GM18870 (cell line): ENCODE data around the gene NDUFC1.
A peak's percentile ranks its signal among the peaks of the same experiment; 100 is the strongest.
"Not testable (repeated sequence)": the region's sequence is repeated elsewhere in the genome, so short reads cannot be mapped to it uniquely, and the experiment has no call there.

Experiments used
- ATAC-seq: cut with Tn5 transposase; IDR thresholded peaks from one replicate; pipeline ENCODE4 v1.9.1; 2021; ENCODE audit warnings: moderate library complexity; ENCODE audit not compliant: unreplicated experiment

Gene NDUFC1

DNA sequence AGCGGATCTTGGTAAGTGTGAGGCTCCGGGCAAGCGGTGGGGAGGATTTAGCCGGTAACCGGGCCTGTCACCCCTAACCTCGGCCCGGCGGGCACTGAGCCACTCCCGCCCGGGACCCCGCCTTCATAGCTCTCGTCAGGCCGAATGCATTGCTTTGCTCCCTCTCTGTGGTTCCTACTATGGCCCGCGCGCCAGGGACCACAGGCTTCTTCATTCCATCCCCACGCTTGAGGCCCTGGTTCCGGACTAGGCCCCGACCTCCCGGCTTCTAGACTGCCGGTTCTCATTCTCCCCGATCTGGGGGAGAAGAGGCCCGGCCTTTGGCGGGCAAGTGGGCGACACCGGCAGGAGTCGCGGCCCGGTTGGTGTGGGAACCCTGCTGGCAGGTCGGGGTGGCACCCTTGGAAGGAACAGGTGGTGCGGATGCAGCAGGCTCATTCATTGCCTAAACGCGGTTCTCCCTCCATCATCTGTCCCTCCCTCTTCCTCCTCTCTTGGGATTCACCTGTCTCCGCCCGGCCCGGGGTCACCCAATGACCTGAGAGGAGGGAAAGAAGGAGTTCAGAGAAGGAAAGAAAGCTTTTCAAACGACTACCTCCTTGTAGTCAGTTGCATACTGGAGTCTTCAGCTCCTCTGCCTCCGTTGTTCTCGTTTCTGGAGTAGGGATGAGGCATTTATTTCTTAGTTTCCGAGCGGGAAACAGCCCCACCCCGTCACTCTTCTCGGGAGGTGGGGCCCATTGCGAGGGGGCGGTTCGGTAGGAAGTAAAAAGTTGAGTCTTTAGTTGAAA is at the start of gene NDUFC1:
NDUFC1 (minus strand) TSS at position 657 of the 791 bp plus-strand sequence. CDS start 6,679 bp downstream, outside the sequence.
- ATAC-seq = peak; percentile 40

GRCh38 chr4:139337612-139338011 is 35.3 kb upstream of the NDUFC1 start:
- no peak for ATAC-seq

- no peak for ATAC-seq
Measured at GRCh38 chr4:139333046-139333445, 30.8 kb upstream of the NDUFC1 start.

GRCh38 chr4:139331185-139331584 is 28.9 kb upstream of the NDUFC1 start:
- ATAC-seq = no peak

DNA sequence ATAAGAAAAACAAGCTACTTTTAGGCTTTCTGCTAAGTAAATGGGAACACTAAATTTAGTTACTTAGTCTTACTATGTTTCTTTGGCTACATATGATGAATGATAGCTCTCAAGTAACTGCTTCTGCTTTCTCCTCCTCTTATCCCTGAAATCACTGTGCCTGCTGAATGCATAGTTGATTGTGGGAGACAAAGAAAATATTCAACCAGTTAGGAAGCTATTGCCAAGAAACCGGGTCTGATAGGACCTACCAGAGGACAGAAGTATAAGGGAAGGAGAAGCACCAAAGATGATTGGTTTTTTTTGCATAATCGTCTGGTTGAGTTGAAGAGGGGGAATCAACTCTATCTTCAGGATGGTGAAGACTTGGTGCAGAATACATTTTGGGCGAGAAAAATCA is 28.0 kb upstream of the NDUFC1 start:
- ATAC-seq = no peak

GRCh38 chr4:139329665-139330200 is 27.5 kb upstream of the NDUFC1 start:
- ATAC-seq = no peak

GRCh38 chr4:139324620-139325019 is 22.3 kb upstream of the NDUFC1 start:
- ATAC-seq = no peak

DNA sequence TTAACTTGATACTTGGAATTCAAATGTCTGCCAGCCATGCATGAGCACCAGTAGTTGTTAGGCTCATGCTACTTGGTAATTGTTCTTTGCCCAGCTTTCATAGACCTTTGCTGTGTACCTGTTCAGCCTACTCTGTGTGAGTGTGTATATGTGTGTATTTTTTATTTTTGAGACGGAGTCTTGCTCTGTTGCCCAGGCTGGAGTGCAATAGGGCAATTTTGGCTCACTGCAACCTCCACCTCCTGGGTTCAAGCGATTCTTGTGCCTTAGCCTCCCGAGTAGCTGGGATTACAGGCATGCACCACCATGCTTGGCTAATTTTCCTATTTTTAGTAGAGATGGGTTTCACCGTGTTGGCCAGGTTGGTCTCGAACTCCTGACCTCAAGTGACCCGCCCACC is 20.3 kb upstream of the NDUFC1 start:
- ATAC-seq = not testable (repeated sequence)

GRCh38 chr4:139322070-139322469 is 19.8 kb upstream of the NDUFC1 start:
- ATAC-seq = not testable (repeated sequence)

GRCh38 chr4:139319571-139319970 is 17.3 kb upstream of the NDUFC1 start:
- ATAC-seq = no peak

GRCh38 chr4:139317635-139318034 is 15.4 kb upstream of the NDUFC1 start:
- ATAC-seq = no peak

DNA sequence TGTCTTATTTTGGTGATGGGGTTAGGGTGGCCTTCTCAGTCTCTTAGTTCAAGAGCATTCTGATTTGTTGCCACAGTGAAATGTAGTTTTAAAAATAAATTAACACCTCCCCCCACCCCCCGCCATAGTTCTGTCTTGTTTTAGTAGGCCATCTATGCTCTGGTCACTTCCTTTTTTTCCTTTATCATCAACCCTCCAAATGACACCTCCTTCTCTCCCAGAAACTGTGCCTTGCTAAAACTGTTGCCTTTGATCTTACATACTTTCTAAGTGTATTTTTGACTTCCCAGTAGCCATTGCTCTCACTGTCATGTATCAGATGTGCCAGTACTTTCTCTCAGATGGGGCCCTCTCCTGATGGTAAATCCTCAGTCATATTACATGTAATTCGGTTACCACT is 14.5 kb upstream of the NDUFC1 start:
- ATAC-seq = no peak

DNA sequence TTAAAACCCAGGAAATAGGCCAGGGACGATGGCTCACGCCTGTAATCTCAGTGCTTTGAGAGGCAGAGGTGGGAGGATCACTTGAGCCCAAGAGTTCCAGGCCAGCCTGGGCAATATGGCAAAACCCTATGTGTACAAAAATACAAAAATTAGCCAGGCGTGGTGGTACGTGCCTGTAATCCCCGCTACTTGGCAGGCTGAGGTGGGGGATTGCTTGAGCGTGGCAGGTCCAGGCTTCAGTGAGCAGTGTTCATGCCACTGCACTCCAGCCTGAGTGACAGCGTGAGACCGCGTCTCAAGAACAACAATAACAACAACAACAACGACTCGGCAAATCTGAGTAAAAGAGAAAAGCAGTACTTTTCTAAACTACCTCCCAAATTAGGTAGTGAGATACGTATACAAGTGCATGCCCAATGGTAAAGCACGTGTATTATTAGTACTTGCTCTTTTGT is 13.0 kb upstream of the NDUFC1 start:
- ATAC-seq = peak; percentile 68

DNA sequence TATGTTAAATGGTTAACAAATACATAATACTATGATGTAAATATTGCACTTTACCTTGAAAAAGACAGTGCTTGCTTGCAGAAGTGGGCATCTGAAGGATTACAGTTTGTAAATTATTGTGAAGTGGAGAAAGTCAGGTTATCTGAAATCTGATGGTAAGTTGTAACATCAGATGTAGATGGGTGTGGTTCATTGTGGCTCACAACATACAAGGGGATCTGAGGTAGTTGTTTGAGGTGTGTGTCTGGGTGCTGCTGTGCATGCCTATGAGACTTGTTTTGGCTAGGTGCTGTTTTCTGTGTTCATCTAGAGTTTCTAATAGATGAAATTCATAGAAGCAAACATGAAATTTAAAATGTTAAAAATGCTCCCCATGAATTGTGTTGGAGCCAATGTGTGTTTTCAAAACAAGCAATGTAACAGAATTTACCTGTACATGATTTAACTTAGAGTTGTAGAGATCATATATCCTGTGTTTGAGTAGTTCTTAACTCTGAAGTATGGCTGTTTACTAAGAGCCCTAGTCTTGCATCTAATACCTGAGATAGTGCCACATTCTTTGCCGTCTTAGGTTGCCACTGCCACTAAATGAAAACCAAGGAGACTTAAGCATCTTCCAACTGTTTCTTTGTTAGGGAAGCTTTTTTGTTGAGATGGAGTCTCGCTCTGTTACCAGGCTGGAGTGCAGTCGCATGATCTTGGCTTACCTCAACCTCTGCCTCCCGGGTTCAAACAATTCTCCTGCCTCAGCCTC is 11.9 kb upstream of the NDUFC1 start:
- no peak for ATAC-seq

DNA sequence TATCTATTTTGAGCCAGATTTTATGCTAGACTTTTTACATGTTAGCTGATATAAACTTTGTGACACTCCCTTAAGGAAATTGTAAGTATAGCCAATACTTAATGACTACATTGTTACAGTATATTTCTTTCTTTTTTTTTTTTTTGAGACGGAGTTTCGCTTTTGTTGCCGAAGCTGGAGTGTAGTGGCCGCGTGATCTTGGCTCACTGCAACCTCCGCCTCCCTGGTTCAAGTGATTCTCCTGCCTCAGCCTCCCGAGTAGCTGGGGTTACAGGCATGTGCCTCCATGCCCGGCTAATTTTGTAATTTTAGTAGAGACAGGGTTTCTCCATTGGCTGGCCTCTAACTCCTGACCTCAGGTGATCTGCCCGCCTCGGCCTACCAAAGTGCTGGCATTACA is 11.1 kb upstream of the NDUFC1 start:
- not testable (repeated sequence) for ATAC-seq

GRCh38 chr4:139312552-139313332 is 10.5 kb upstream of the NDUFC1 start:
- no peak for ATAC-seq

DNA sequence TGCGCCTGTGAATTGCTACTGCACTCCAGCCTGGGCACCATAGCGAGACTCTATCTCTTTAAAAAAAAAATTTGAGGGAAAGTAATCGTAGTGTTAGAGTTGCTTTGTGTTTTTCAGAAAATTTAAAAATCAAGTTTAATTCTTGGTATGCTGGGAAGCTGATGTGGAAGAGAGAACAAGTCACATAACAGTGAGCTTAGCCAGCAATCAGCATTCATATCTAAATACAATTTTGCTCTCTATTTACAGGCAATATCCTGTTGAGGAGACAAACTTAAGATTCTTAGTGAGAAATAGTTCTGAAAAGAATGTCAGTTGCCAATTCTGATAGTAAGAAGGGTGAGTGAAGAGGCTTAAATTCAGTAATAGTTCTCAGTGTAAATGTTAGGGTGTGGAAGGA is 9.6 kb upstream of the NDUFC1 start:
- ATAC-seq = no peak

DNA sequence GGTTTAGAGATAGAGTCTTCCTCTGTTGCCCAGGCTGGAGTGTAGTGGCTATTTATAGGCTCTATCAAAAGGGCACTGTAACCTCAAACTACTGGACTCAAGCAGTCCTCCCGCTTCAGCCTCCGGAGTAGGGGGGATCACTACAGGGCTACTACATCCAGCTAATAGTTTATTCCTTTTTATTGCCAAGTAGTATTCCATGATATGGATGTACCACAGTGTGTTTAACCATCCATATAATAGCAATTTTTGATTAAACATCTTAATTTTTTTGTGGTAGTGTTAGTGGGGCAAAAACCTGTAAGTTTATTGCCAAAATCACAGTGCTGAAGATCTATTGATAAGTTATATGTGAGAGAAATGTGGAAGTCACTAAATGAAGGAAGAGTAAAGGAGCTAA is 2.6 kb upstream of the NDUFC1 start:
- no peak for ATAC-seq

- peak; percentile 75 for ATAC-seq
Measured at GRCh38 chr4:139301113-139301820, 1.0 kb downstream of the NDUFC1 start, which contains the start of gene NAA15. Gene NAA15, plus strand, starts transcription at chr4:139301505. Its CDS starts 273 bp downstream, at chr4:139301778.

GRCh38 chr4:139300431-139301112 is 1.7 kb downstream of the NDUFC1 start:
- peak; percentile 6 for ATAC-seq
